K562 (cell line): ENCODE measurements around the gene RWDD1. TPM values are rescaled to one million over a fixed set of nuclear protein-coding genes. Genes with fewer than 3 reads are reported as not detected.

ENCODE experiments used
- DDX20 ChIP-seq: fragments of 450-650 bp; IDR thresholded peaks from 2 replicates; pipeline ENCODE4 v1.6.1; 2016; ENCODE audit warnings: missing genetic modification characterization, low read depth, mild to moderate bottlenecking, missing compliant biosample characterization, moderate library complexity
- DMBX1 ChIP-seq: fragments of 250-450 bp; sonication (Bioruptor Pico); IDR thresholded peaks from 2 replicates; pipeline ENCODE4 v1.8.0; 2022; ENCODE audit warnings: inconsistent platforms, mild to moderate bottlenecking, moderate library complexity, borderline replicate concordance
- ETV1 ChIP-seq: fragments of 450-650 bp; conservative IDR thresholded peaks from 2 replicates; pipeline ENCODE4 v1.6.1; 2016; ENCODE audit warnings: missing genetic modification characterization, control low read depth, low read depth, missing compliant biosample characterization
- GABPB2 ChIP-seq: fragments of 250-450 bp; sonication (Bioruptor Pico); conservative IDR thresholded peaks from 2 replicates; pipeline ENCODE4 v1.5.1; 2021; ENCODE audit warnings: mild to moderate bottlenecking
- HMG20A ChIP-seq: fragments of 450-650 bp; formaldehyde crosslinking; conservative IDR thresholded peaks from 2 replicates; pipeline ENCODE4 v1.4.0; 2020; ENCODE audit warnings: mild to moderate bottlenecking, mixed read lengths
- KLF10 ChIP-seq: fragments of 250-450 bp; sonication (Bioruptor Pico); IDR thresholded peaks from 2 replicates; pipeline ENCODE4 v1.6.1; 2021; ENCODE audit warnings: matching md5 sums
- PHF20 ChIP-seq: fragments of 450-650 bp; IDR thresholded peaks from 2 replicates; pipeline ENCODE4 v1.6.1; 2018; ENCODE audit not compliant: partially characterized antibody
- POU5F1 ChIP-seq: fragments of 150-350 bp; IDR thresholded peaks from 2 replicates; pipeline ENCODE4 v1.6.1; 2014; ENCODE audit warnings: borderline replicate concordance, low read length, low read depth, mild to moderate bottlenecking; ENCODE audit not compliant: partially characterized antibody
- SMAD2 ChIP-seq: fragments of 150-350 bp; IDR thresholded peaks from 2 replicates; pipeline ENCODE4 v1.6.1; 2014; ENCODE audit warnings: low read depth, mild to moderate bottlenecking, low read length
- TOE1 ChIP-seq, 2 experiments: fragments of 450-650 bp in 1 of 2; sonication (generic) in 1 of 2; formaldehyde crosslinking in 1 of 2; IDR thresholded peaks; 2 replicates each; pipeline versions ENCODE4 v1.7.1 to v1.8.0; 2016 to 2022; ENCODE audit warnings: borderline replicate concordance in 2 of 2, mild to moderate bottlenecking in 2 of 2, antibody characterized with exemption in 1 of 2, inconsistent platforms in 1 of 2, low read depth in 1 of 2, missing genetic modification reagents in 1 of 2, moderate library complexity in 1 of 2
- ZBED1 ChIP-seq: IDR thresholded peaks from 2 replicates; pipeline ENCODE4 v1.6.1; 2014
- ZC3H8 ChIP-seq: fragments of 450-650 bp; IDR thresholded peaks from 2 replicates; pipeline ENCODE4 v1.6.1; 2017
- ZNF184 ChIP-seq: sonication (generic); formaldehyde crosslinking; IDR thresholded peaks from 2 replicates; pipeline ENCODE4 v1.5.0; 2020; ENCODE audit warnings: missing genetic modification reagents
- ZNF316 ChIP-seq: fragments of 450-650 bp; IDR thresholded peaks from 2 replicates; pipeline ENCODE4 v1.6.1; 2016
- ZNF436 ChIP-seq: fragments of 250-450, 450-650 bp; sonication (Bioruptor Pico); formaldehyde crosslinking; IDR thresholded peaks from 2 replicates; pipeline ENCODE4 v1.7.0; 2020; ENCODE audit warnings: mild to moderate bottlenecking
- ZNF696 ChIP-seq: fragments of 250-450 bp; sonication (Bioruptor Pico); conservative IDR thresholded peaks from 2 replicates; pipeline ENCODE4 v1.4.0; 2020; ENCODE audit warnings: mild to moderate bottlenecking, moderate library complexity
- ZNF764 ChIP-seq: fragments of 250-450 bp; sonication (Bioruptor Pico); IDR thresholded peaks from 2 replicates; pipeline ENCODE4 v1.4.0; 2020; ENCODE audit warnings: low read depth, mild to moderate bottlenecking, moderate library complexity
- polyA plus RNA-seq, 8 experiments: library from polyadenylated mRNA; depleted of rRNA in 4 of 8; stranded (reverse) in 5 of 8; unstranded in 3 of 8; fragments of >200 nt; fragmentation: Nextera tagmentation in 2 of 8; fragmentation: Illumina TruSeq in 1 of 8; extraction: Ambion mirVana in 2 of 8; extraction: Trizol in 1 of 8; gene quantifications; 2 replicates each; pipeline versions ENCODE4 v1.2.1 to v1.2.3, GENCODE V29; 2011 to 2014; ENCODE audit warnings: inconsistent platforms in 1 of 8, missing spikeins in 1 of 8
- total RNA-seq, 7 experiments: library from RNA; depleted of rRNA in 6 of 7; stranded (reverse); fragments of >200 nt in 6 of 7; fragmentation: Illumina TruSeq in 2 of 7; extraction: Trizol in 2 of 7; gene quantifications; 2 replicates each; pipeline versions ENCODE4 v1.2.1 to v1.2.3, GENCODE V29; 2011 to 2021; ENCODE audit warnings: low replicate concordance in 1 of 7
- TF ChIP-seq, protein P1 (sequence below): fragments of 250-450 bp; sonication (Bioruptor Pico); IDR thresholded peaks from 2 replicates; pipeline ENCODE4 v1.4.0; 2020; ENCODE audit warnings: mild to moderate bottlenecking, moderate library complexity
- TF ChIP-seq, protein P2 (sequence below), 2 experiments: fragments of 200-800 bp in 1 of 2; sonication (Bioruptor generic) in 1 of 2; sonication (generic) in 1 of 2; formaldehyde crosslinking in 1 of 2; IDR thresholded peaks in 1 of 2; conservative IDR thresholded peaks in 1 of 2; 2 replicates each; pipeline versions ENCODE4 v1.5.0 to v1.6.1; 2016 to 2020; ENCODE audit warnings: missing compliant biosample characterization in 1 of 2, missing genetic modification characterization in 1 of 2, missing genetic modification reagents in 1 of 2
- TF ChIP-seq, protein P3 (sequence below): IDR thresholded peaks from 3 replicates; pipeline ENCODE4 v1.6.1; 2011; ENCODE audit warnings: borderline replicate concordance, mild to moderate bottlenecking, moderate library complexity; ENCODE audit not compliant: insufficient read length; ENCODE audit errors: extremely low read depth

Gene RWDD1
- total and polyA plus RNA-seq, 9 of the 15 experiments (the other 6 are each of a cell fraction or from before 2014, with no cell fraction given): 31.9 to 89.8 (median 48.7) TPM

DNA sequence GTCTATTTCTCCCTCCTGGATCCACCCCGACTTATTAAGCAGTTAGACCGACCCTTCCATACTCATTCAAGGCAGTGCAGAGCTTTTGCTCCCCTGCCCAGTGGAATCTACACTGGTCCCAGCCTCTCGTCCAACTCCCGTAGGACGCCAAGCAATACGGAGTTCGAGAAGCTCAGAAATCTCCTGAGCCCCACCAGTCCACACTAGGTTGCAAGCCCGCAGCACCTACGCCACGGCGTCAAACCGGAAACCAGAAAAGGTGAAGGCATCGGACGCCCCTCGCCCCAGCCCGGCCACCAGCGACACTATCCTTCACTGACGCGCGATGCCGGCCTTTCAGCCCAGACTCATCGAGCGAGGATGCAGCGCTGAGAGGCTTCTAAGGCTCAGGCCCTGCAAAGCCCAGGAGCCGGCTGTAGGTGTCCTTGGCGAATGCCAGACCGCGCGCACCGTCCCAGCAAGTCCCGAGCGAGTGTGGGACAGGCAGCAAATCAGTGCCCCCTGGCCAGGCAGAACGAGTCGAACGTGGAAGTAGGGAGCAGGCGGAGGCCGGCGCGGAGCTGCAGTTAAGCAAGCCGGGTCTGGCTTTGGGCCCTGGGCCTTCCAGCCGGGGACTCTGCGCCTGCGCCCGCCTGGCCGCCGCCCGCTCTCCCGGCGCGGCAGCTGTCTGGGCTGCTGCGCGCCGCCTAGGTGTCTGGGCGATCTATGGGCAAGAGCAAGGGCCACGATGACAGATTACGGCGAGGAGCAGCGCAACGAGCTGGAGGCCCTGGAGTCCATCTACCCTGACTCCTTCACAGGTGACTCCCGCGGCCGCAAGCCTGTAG, at the start of gene RWDD1 (continued):
- TF ChIP-seq, protein P1, sequence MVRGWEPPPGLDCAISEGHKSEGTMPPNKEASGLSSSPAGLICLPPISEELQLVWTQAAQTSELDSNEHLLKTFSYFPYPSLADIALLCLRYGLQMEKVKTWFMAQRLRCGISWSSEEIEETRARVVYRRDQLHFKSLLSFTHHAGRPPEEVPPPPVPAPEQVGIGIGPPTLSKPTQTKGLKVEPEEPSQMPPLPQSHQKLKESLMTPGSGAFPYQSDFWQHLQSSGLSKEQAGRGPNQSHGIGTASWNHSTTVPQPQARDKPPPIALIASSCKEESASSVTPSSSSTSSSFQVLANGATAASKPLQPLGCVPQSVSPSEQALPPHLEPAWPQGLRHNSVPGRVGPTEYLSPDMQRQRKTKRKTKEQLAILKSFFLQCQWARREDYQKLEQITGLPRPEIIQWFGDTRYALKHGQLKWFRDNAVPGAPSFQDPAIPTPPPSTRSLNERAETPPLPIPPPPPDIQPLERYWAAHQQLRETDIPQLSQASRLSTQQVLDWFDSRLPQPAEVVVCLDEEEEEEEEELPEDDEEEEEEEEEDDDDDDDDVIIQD (CRISPR knock-in tag): no peak
- TF ChIP-seq TOE1 (IDR thresholded peaks at IDR 0.05; ENCODE audit: borderline replicate concordance): peak; percentile 99
- no peak; the same call in 1 of the 2 replicates for TF ChIP-seq TOE1 (CRISPR knock-in tag; IDR thresholded peaks at IDR 0.05; ENCODE audit: borderline replicate concordance, low read depth)
- TF ChIP-seq GABPB2 (CRISPR knock-in tag): no peak
- no peak for TF ChIP-seq ZBED1
- 0 out of 2 replicates have a peak, but pooled peaks have one; percentile 34 for TF ChIP-seq ETV1 (tag)
- no peak for TF ChIP-seq DMBX1 (CRISPR knock-in tag)
- peak; percentile 54 for TF ChIP-seq POU5F1
- TF ChIP-seq PHF20: peak; percentile 86
- TF ChIP-seq, protein P2, sequence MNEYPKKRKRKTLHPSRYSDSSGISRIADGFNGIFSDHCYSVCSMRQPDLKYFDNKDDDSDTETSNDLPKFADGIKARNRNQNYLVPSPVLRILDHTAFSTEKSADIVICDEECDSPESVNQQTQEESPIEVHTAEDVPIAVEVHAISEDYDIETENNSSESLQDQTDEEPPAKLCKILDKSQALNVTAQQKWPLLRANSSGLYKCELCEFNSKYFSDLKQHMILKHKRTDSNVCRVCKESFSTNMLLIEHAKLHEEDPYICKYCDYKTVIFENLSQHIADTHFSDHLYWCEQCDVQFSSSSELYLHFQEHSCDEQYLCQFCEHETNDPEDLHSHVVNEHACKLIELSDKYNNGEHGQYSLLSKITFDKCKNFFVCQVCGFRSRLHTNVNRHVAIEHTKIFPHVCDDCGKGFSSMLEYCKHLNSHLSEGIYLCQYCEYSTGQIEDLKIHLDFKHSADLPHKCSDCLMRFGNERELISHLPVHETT (CRISPR knock-in tag; conservative IDR thresholded peaks at IDR 0.05 in 1 of 2, IDR thresholded peaks at IDR 0.05 in 1 of 2): peak in 1 of 2 experiments; percentile 84; a peak in 2 of 4 replicates
- TF ChIP-seq HMG20A (CRISPR knock-in tag): no peak
- TF ChIP-seq ZNF436: no peak
- no peak for TF ChIP-seq ZC3H8
- TF ChIP-seq DDX20: no peak
- no peak for TF ChIP-seq SMAD2
- no peak for TF ChIP-seq ZNF764 (CRISPR knock-in tag)
- no peak for TF ChIP-seq ZNF184 (CRISPR knock-in tag)
- TF ChIP-seq, protein P3, sequence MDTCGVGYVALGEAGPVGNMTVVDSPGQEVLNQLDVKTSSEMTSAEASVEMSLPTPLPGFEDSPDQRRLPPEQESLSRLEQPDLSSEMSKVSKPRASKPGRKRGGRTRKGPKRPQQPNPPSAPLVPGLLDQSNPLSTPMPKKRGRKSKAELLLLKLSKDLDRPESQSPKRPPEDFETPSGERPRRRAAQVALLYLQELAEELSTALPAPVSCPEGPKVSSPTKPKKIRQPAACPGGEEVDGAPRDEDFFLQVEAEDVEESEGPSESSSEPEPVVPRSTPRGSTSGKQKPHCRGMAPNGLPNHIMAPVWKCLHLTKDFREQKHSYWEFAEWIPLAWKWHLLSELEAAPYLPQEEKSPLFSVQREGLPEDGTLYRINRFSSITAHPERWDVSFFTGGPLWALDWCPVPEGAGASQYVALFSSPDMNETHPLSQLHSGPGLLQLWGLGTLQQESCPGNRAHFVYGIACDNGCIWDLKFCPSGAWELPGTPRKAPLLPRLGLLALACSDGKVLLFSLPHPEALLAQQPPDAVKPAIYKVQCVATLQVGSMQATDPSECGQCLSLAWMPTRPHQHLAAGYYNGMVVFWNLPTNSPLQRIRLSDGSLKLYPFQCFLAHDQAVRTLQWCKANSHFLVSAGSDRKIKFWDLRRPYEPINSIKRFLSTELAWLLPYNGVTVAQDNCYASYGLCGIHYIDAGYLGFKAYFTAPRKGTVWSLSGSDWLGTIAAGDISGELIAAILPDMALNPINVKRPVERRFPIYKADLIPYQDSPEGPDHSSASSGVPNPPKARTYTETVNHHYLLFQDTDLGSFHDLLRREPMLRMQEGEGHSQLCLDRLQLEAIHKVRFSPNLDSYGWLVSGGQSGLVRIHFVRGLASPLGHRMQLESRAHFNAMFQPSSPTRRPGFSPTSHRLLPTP: no peak
- TF ChIP-seq ZNF696 (CRISPR knock-in tag): no peak
- no peak for TF ChIP-seq KLF10
- TF ChIP-seq ZNF316: no peak
